CD4-positive, alpha-beta memory T cell (primary cell): ENCODE results near the gene LINGO3. TPM values are rescaled to one million over a fixed set of nuclear protein-coding genes. Genes with fewer than 3 reads are reported as not detected.

Experiments used
- CTCF ChIA-PET: fragments of 350-600 bp; sonication (Branson Sonifier 250); formaldehyde crosslinking; loops from one replicate; lab custom pipeline; 2021; ENCODE audit warnings: inconsistent platforms; ENCODE audit not compliant: partially characterized antibody; lab: Charles Lee
- POLR2A ChIA-PET: fragments of 350-600 bp; sonication (Branson Sonifier 250); formaldehyde crosslinking; loops from one replicate; lab custom pipeline; 2021; ENCODE audit not compliant: partially characterized antibody; lab: Charles Lee
- DNase-seq, 5 donors: peaks; one replicate each; pipeline versions ENCODE4 v3.0.0 to v3.0.0-alpha.2; 2020 to 2022; ENCODE audit warnings: mixed read lengths in 1 of 5
- H3K27ac ChIP-seq: one replicate; pipeline ENCODE4 v1.7.0; 2013; ENCODE audit warnings: low read depth, low read length
- H3K27me3 ChIP-seq: 2 replicates; pipeline ENCODE4 v1.7.0; 2013; ENCODE audit warnings: mild to moderate bottlenecking, low read length, moderate library complexity; ENCODE audit not compliant: insufficient read depth
- H3K36me3 ChIP-seq: 2 replicates; pipeline ENCODE4 v1.7.0; 2013; ENCODE audit warnings: mild to moderate bottlenecking, low read length, moderate library complexity; ENCODE audit not compliant: insufficient read depth
- H3K4me1 ChIP-seq: 2 replicates; pipeline ENCODE4 v1.7.0; 2013; ENCODE audit warnings: mild to moderate bottlenecking, low read length, moderate library complexity; ENCODE audit not compliant: insufficient read depth
- H3K4me3 ChIP-seq, 2 donors: one replicate each; pipeline ENCODE4 v1.7.0; 2013; ENCODE audit warnings: low read length in 2 of 2, mild to moderate bottlenecking in 1 of 2
- H3K9me3 ChIP-seq, 2 donors: one replicate each; pipeline ENCODE4 v1.7.0; 2013; ENCODE audit warnings: low read length in 2 of 2, control low read depth in 1 of 2; ENCODE audit not compliant: control insufficient read depth in 1 of 2
- H3K27ac Mint-ChIP-seq, 7 donors: one replicate each; pipeline ENCODE4 v1.8.0; 2020 to 2021; ENCODE audit warnings: mixed read lengths in 7 of 7, mild to moderate bottlenecking in 6 of 7, inconsistent platforms in 3 of 7, moderate library complexity in 3 of 7
- H3K27me3 Mint-ChIP-seq, 2 donors: one replicate each; pipeline ENCODE4 v1.8.0; 2020 to 2021; ENCODE audit warnings: mixed read lengths in 2 of 2
- H3K36me3 Mint-ChIP-seq, 2 donors: one replicate each; pipeline ENCODE4 v1.8.0; 2020 to 2021; ENCODE audit warnings: mixed read lengths in 2 of 2, inconsistent platforms in 1 of 2, mild to moderate bottlenecking in 1 of 2
- H3K4me1 Mint-ChIP-seq, 4 donors: one replicate each; pipeline ENCODE4 v1.8.0; 2020 to 2021; ENCODE audit warnings: mixed read lengths in 4 of 4, mild to moderate bottlenecking in 1 of 4
- H3K4me3 Mint-ChIP-seq, 8 donors: one replicate each; pipeline ENCODE4 v1.8.0; 2020 to 2021; ENCODE audit warnings: mixed read lengths in 8 of 8, mild to moderate bottlenecking in 7 of 8, moderate library complexity in 6 of 8, inconsistent platforms in 3 of 8
- H3K9me3 Mint-ChIP-seq, 8 donors: one replicate each; pipeline ENCODE4 v1.8.0; 2020 to 2021; ENCODE audit warnings: mixed read lengths in 8 of 8, mild to moderate bottlenecking in 5 of 8, inconsistent platforms in 3 of 8, moderate library complexity in 1 of 8
- intact Hi-C: fragments of 100-400 bp; cut with micrococcal nuclease; formaldehyde crosslinking; loops from one replicate; pipeline ENCODE4 v1.15.1; 2023
- polyA plus RNA-seq, 2 donors: library from polyadenylated mRNA; unstranded; fragments of 300-500 nt; fragmentation: Illumina TruSeq; gene quantifications; one replicate each; pipeline ENCODE4 v1.2.3, GENCODE V29; 2021
- total RNA-seq, 2 experiments: library from RNA; stranded (reverse); gene quantifications; one replicate each; pipeline ENCODE4 v1.2.3, GENCODE V29; 2021

Gene LINGO3
- total and polyA plus RNA-seq, 4 experiments from 2014 or later: 0.46 to 7.1 (median 0.74) TPM

DNA sequence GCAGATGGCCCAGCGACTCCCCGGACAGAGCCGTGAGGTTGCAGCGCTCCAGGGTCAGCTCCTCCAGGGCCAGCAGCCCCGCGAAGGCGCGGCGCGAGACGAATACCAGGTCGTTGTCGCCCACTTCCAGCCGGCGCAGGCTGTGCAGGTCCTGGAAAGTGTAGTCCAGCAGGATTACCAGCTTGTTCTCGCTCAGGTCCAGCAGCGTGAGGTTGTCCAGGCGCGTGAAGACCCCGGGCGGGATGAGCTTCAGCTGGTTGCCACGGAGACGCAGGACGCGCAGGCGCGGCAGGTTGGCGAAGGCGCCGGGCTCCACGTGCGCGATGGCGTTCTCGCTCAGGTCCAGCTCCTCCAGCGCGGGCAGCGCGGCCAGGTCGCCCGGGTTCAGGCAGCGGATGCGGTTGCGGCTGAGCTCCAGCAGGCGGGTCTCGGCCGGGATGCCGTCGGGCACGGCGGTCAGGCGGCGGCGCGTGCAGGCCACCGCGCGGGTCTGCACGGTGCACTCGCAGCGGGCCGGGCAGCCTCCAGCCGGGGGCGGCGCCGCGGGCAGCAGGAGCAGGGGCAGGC, 16.7 kb downstream of the LINGO3 start:
- Histone ChIP-seq H3K27ac (no peak overlapping the region), H3K4me3 (peak overlapping the region in 1 of 2 donors; percentile 67), H3K9me3 (no peaks in the 10 kb centered on the region), H3K27me3 (no peaks in the 10 kb centered on the region), H3K4me1 (peaks cover 24% of the 10 kb centered on the region), H3K36me3 (no peaks in the 10 kb centered on the region)
- peak overlapping the region in 1 of 7 donors; percentile 11 for H3K27ac Mint-ChIP-seq
- ChIA-PET CTCF (interaction anchor here (0.9 to 1.3 kb wide), 2 partner anchors 12 to 29 kb away, joined by 3 read pairs; no protein-coding TSS in a partner anchor), POLR2A (interaction anchor here (1.0 to 2.3 kb wide), 10 partner anchors 11 to 56 kb away, joined by 3 to 11 read pairs (median 6); partner anchors contain the start of genes LSM7, PLEKHJ1 and SPPL2B)
- peaks cover 0 to 2% of the 10 kb centered on the region in 2 donors for H3K27me3 Mint-ChIP-seq
- peaks cover 0 to 13% of the 10 kb centered on the region in 2 donors for H3K36me3 Mint-ChIP-seq
- H3K4me3 Mint-ChIP-seq: peak overlapping the region in 6 of 8 donors; percentile 58 to 89 (median 76)
- H3K4me1 Mint-ChIP-seq: peaks cover 12 to 41% (median 24%) of the 10 kb centered on the region in 4 donors
- DNase-seq: no peak
- peaks cover 0 to 1% (median 0%) of the 10 kb centered on the region in 8 donors for H3K9me3 Mint-ChIP-seq
- intact Hi-C loops: loop anchor here (5.0 kb wide), 1 partner anchor 36 kb away; the partner anchor contains the start of genes LSM7 and SPPL2B

DNA sequence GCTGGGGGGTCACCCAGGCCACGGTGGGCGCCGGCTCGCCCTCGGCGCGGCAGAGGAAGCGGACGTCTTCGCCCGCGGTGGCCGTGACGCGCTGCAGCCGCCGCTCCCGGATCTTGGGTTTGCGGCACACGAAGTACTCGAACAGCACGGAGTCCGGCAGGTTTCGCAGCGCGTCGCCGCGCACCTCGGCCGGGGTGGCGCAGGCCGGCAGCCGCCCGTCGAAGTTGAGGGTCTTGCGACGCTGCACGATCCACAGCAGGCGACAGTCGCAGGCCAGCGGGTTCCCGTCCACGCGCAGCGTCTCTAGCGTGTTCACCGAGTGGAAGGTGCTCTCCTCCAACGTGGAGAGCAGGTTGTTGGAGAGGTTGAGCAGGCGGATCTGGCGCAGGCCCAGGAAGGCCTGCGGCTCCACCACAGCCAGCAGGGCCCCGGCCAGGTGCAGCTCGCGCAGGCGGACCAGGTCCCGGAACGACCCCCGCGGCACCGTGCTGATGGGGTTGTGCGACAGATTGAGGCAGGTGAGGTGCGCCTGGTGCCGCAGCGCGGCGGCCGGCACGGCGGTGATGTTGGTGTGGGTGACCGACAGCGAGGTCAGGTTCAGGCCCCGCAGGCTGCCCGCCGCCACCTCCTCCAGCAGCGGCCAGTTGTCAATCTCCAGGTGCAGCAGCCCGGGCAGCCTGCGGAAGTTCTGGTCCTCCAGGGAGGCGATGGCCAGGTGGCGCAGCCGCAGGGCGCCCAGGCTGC, 17.3 kb downstream of the LINGO3 start:
- POLR2A ChIA-PET: interaction anchor here (1.0 to 2.3 kb wide), 9 partner anchors 11 to 55 kb away, joined by 3 to 11 read pairs (median 6); partner anchors contain the start of gene PLEKHJ1
- peaks cover 0 to 2% (median 0%) of the 10 kb centered on the region in 8 donors for H3K9me3 Mint-ChIP-seq
- peak in 1 of 5 donors; percentile 35 for DNase-seq
- CTCF ChIA-PET: interaction anchor here (1.3 kb wide), 1 partner anchor 11 kb away, joined by 3 read pairs; no protein-coding TSS in a partner anchor
- Histone ChIP-seq H3K4me3 (peak overlapping the region; percentile 42 to 67), H3K9me3 (no peaks in the 10 kb centered on the region), H3K27ac (peak overlapping the region; percentile 39), H3K4me1 (peaks cover 24% of the 10 kb centered on the region), H3K27me3 (no peaks in the 10 kb centered on the region), H3K36me3 (no peaks in the 10 kb centered on the region)
- H3K36me3 Mint-ChIP-seq: peaks cover 0 to 13% of the 10 kb centered on the region in 2 donors
- H3K27ac Mint-ChIP-seq: peak overlapping the region in 4 of 7 donors; percentile 11 to 53 (median 28)
- peak overlapping the region; percentile 58 to 89 (median 76) for H3K4me3 Mint-ChIP-seq
- H3K4me1 Mint-ChIP-seq: peaks cover 12 to 41% (median 24%) of the 10 kb centered on the region in 4 donors
- intact Hi-C loops: loop anchor here (5.0 kb wide), 1 partner anchor 37 kb away; the partner anchor contains the start of genes LSM7 and SPPL2B
- H3K27me3 Mint-ChIP-seq: peaks cover 0 to 2% of the 10 kb centered on the region in 2 donors

DNA sequence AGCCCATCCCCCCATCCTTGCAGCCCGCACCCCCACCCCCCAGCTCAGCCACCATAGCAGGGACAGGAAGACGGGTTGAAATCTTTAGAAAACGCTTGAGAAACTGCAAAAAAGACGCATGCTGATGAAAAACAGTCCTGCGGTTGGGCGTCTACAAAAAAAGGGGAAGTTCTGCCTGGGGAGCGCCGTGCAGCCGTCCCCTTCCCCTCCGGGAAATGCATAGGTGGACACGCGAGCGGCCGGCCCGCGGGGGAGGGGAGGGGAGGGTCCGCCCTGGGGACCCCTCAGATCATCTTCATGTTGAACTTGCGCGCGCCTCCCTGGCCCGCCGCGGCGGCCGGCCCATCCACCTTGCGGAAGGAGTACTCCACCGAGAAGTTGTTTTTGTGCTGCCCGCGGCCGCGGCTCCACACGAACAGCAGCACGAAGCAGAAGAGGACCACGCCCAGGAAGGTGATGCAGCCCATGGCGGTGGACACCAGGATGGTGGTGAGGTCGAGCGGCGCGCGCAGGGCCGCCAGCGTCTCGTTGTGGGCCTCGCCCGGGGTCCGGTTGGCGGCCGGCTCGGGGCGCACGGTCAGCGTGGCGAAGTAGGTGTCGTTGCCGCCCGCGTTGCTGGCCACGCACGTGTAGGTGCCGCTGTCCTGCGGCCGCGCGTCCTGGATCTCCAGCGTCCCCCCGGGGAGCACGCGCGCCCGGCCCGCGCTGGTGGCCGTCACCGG, 18.1 kb downstream of the LINGO3 start:
- H3K36me3 Mint-ChIP-seq: peaks cover 0 to 11% of the 10 kb centered on the region in 2 donors
- Histone ChIP-seq H3K4me1 (peaks cover 24% of the 10 kb centered on the region), H3K9me3 (no peaks in the 10 kb centered on the region), H3K4me3 (peak overlapping the region in 1 of 2 donors; percentile 67), H3K27me3 (no peaks in the 10 kb centered on the region), H3K36me3 (no peaks in the 10 kb centered on the region), H3K27ac (peak overlapping the region; percentile 39)
- H3K4me3 Mint-ChIP-seq: peak overlapping the region; percentile 87 to 94 (median 90)
- intact Hi-C loops: loop anchor here (5.0 kb wide), 1 partner anchor 37 kb away; the partner anchor contains the start of genes LSM7 and SPPL2B
- ChIA-PET POLR2A (interaction anchor here (0.7 to 3.1 kb wide), 15 partner anchors 10 to 104 kb away, joined by 3 to 48 read pairs (median 5); partner anchors contain the start of genes LSM7 and SPPL2B), CTCF (interaction anchor here (1.0 to 3.2 kb wide), 8 partner anchors 11 to 270 kb away, joined by 3 to 35 read pairs (median 6); no protein-coding TSS in a partner anchor)
- H3K4me1 Mint-ChIP-seq: peaks cover 10 to 39% (median 24%) of the 10 kb centered on the region in 4 donors
- peaks cover 0 to 2% (median 0%) of the 10 kb centered on the region in 8 donors for H3K9me3 Mint-ChIP-seq
- peak overlapping the region; percentile 70 to 94 (median 86) for H3K27ac Mint-ChIP-seq
- peak; percentile 60 to 73 (median 65) for DNase-seq
- H3K27me3 Mint-ChIP-seq: peaks cover 0 to 2% of the 10 kb centered on the region in 2 donors

DNA sequence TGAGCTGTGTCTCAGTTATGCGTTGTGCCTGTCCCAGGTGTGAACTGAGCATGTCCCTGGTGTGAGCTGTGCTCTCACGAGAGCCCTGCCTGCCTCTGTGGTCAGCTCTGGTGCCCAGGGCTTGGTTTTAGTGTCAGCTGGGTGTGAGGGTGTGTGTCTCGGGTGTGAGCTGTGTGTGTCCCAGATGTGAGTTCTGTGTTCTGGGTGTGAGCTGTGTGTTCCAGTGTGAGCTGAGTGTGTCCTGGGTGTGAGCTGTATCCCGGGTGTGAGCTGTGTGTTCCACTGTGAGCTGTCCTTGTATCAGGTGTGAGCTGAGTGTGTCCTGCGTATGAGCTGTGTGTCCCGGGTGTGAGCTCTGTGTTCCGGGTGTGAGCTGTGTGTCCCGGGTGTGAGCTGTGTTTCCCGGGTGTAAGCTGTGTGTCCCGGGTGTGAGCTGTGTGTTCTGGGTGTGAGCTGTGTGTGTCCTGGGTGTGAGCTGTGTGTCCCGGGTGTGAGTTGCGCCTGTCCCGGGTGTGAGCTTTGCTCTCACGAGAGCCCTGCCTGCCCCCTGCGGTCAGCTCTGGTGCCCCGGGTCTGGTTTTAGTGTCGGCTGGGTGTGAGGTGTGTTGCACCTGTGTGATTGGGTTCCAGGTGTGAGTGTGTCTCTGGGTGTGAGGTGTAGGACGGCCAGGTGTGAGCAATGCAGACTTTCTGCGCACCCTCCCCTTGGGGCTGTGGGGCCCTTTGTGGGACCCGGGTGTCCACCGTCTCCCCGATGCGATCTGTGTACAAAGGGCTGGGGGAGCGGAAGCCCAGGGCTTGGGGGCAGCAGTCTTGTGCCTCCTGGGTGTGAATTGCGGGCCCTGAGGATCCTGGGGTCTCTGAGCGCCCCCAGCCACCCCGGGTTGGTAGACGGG, 18.9 kb downstream of the LINGO3 start:
- H3K27ac ChIP-seq: no peak overlapping the region
- Mint-ChIP-seq H3K27ac (peak overlapping the region; percentile 48 to 94 (median 83)), H3K9me3 (peaks cover 0 to 2% (median 0%) of the 10 kb centered on the region in 8 donors), H3K27me3 (peaks cover 0 to 2% of the 10 kb centered on the region in 2 donors), H3K4me3 (peak overlapping the region; percentile 87 to 94 (median 90)), H3K4me1 (peaks cover 10 to 36% (median 24%) of the 10 kb centered on the region in 4 donors), H3K36me3 (peaks cover 0 to 10% of the 10 kb centered on the region in 2 donors)
- intact Hi-C loops: no loop called here
- H3K4me1 ChIP-seq: peaks cover 24% of the 10 kb centered on the region
- ChIA-PET CTCF (interaction anchor here (0.9 to 3.2 kb wide), 10 partner anchors 8 to 325 kb away, joined by 3 to 35 read pairs (median 4); no protein-coding TSS in a partner anchor), POLR2A (interaction anchor here (0.7 to 3.1 kb wide), 14 partner anchors 9 to 105 kb away, joined by 3 to 48 read pairs (median 5); partner anchors contain the start of genes LSM7 and SPPL2B)
- no peaks in the 10 kb centered on the region for H3K27me3 ChIP-seq
- H3K9me3 ChIP-seq: no peaks in the 10 kb centered on the region
- no peaks in the 10 kb centered on the region for H3K36me3 ChIP-seq
- peak in 1 of 5 donors; percentile 37 for DNase-seq
- H3K4me3 ChIP-seq: peak overlapping the region in 1 of 2 donors; percentile 67

DNA sequence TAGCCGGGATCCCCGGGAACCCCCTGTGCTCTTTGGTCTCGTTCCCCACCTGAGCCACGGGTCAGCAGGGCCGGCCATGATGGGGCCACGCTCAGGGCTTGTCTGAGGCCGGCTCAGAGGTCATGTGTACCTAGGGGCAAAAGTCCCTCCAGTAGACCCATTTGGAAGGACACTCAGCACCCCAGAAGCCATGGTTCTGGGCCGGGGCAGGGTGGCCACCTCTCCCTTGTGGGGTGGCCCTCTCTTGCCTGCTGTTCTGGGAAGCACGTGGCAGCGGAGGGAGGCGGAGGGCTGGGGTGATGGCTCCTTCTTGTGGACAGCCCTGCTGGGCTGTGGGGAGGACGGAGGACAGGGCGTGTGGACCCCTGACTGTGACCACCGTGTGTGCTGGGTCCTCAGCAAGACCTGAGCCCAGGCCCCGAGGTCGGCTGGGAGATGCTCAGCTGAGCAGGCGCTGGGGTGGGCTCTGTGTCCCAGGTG, 19.6 kb downstream of the LINGO3 start:
- H3K36me3 Mint-ChIP-seq: peaks cover 0 to 6% of the 10 kb centered on the region in 2 donors
- intact Hi-C loops: no loop called here
- no peak for DNase-seq
- ChIA-PET CTCF (interaction anchor here (0.9 to 3.2 kb wide), 10 partner anchors 9 to 326 kb away, joined by 3 to 35 read pairs (median 4); no protein-coding TSS in a partner anchor), POLR2A (interaction anchor here (1.0 to 3.1 kb wide), 10 partner anchors 8 to 56 kb away, joined by 3 to 48 read pairs (median 7); partner anchors contain the start of genes LSM7 and SPPL2B)
- H3K9me3 Mint-ChIP-seq: peaks cover 0 to 2% (median 0%) of the 10 kb centered on the region in 8 donors
- Histone ChIP-seq H3K36me3 (no peaks in the 10 kb centered on the region), H3K9me3 (no peaks in the 10 kb centered on the region), H3K4me1 (peaks cover 24% of the 10 kb centered on the region), H3K27ac (no peak overlapping the region), H3K4me3 (no peak overlapping the region), H3K27me3 (no peaks in the 10 kb centered on the region)
- peak overlapping the region in 4 of 7 donors; percentile 75 to 90 (median 84) for H3K27ac Mint-ChIP-seq
- H3K27me3 Mint-ChIP-seq: peaks cover 0 to 2% of the 10 kb centered on the region in 2 donors
- H3K4me3 Mint-ChIP-seq: peak overlapping the region in 7 of 8 donors; percentile 87 to 92 (median 90)
- H3K4me1 Mint-ChIP-seq: peaks cover 8 to 30% (median 20%) of the 10 kb centered on the region in 4 donors
